ENCODE results near the gene DPY19L1.
"Not testable (repeated sequence)": the region's sequence is repeated elsewhere in the genome, so short reads cannot be mapped to it uniquely, and the experiment has no call there.

DPY19L1 gene

DNA sequence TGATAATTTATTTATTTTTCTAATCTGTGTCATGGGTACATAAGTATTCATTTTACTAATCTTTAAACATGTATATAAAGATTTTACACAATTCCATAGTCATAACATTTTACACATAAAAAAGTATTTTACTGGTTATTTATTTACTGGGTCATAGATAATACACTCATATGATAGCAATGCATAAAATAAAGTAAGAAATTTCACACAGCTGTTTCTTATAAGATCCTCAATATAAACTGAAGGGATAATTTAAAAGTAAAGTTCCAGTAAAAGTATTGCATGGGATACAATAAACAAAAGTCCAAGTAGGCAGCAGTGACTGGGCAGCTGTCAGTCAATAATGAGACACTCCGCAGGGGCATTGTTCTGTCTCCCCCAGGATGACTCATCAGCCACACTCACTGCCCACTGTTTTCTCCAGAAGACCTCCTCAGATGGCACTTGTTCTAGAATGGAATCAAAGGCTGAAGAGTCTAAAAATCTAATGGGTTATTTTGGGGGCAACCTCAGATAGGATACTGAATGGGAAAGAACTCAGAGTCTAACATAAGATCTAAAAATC is 32.7 kb downstream of the DPY19L1 start:
- H3K4me3 ChIP-seq (ENCODE audit: low read depth, low read length) = no peak overlapping the region
- H3K27me3 ChIP-seq (replicated peaks) = no peaks in the 10 kb centered on the region
- TF ChIP-seq, protein P1, sequence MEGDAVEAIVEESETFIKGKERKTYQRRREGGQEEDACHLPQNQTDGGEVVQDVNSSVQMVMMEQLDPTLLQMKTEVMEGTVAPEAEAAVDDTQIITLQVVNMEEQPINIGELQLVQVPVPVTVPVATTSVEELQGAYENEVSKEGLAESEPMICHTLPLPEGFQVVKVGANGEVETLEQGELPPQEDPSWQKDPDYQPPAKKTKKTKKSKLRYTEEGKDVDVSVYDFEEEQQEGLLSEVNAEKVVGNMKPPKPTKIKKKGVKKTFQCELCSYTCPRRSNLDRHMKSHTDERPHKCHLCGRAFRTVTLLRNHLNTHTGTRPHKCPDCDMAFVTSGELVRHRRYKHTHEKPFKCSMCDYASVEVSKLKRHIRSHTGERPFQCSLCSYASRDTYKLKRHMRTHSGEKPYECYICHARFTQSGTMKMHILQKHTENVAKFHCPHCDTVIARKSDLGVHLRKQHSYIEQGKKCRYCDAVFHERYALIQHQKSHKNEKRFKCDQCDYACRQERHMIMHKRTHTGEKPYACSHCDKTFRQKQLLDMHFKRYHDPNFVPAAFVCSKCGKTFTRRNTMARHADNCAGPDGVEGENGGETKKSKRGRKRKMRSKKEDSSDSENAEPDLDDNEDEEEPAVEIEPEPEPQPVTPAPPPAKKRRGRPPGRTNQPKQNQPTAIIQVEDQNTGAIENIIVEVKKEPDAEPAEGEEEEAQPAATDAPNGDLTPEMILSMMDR (IDR thresholded peaks at IDR 0.05; ENCODE audit: low read depth, low read length, missing control alignments) = no peak
- DNase-seq = peak; percentile 36
- no peaks in the 10 kb centered on the region for H3K36me3 ChIP-seq (replicated peaks)
- in situ Hi-C loops (cut with HindIII; ENCODE audit: low pct_ligation_motif_present, low sequenced_read_pairs) = no loop called here
- H3K27ac ChIP-seq = peak overlapping the region; percentile 97

DNA sequence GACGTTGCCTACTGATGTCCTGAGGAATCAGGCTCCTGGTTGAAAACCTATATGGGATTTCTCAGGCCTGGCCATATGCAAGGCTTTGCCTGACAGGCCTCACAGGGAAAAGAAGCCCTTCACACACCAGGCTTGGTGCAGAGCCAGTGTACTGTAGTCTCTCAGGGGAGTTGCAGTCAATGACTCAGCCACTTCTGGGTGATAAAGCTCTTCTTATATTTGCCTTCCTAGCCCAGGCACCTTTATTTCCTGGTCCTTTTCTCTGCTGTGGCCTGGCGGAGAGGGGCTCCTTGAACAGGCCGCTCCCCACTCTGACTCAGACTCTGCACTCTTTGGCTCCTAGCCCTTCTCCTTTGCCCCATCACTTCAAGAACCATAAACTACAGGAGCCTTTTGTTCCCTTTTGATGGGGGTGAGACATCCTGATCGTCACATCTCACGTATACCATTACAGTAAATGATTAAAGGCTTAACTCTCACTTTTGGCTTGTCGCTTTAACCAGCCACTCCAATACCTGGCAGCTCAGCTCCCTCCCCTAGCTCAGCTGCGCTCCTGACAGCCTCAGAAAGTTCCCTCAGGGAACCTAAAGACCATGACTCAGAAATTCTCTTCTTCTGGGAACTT is 33.5 kb downstream of the DPY19L1 start:
- in situ Hi-C loops (cut with HindIII; ENCODE audit: low pct_ligation_motif_present, low sequenced_read_pairs) = no loop called here
- Histone ChIP-seq H3K4me3 (ENCODE audit: low read depth, low read length) (no peak overlapping the region), H3K27ac (peak overlapping the region; percentile 97), H3K36me3 (replicated peaks) (no peaks in the 10 kb centered on the region), H3K27me3 (replicated peaks) (no peaks in the 10 kb centered on the region)
- TF ChIP-seq, protein P1 (IDR thresholded peaks at IDR 0.05; ENCODE audit: low read depth, low read length, missing control alignments) = no peak
- peak; percentile 92 for DNase-seq

DNA sequence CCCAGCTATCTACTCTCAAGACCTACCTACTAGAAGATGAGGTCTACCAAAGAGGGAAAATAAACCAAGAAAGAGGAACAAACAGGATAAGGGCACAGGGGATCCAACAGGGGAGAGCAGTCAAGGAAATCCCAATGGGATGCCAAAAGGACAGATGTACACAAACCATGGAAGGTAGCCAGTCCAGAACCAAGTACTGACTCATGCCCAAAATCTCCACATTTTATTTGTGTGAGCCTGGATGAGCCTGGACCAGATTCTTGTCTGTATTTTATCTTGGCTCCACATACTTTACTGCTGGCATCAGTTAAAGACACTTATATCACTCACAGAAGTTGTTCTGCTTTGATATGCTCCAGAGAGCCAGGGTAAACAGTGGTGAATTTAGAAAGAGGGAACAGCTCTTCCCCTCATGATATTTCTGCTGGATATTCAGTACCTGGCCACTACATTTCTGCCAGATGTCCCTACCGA is 34.1 kb downstream of the DPY19L1 start:
- peak; percentile 79 for DNase-seq
- H3K27ac ChIP-seq = peak overlapping the region; percentile 97
- in situ Hi-C loops (cut with HindIII; ENCODE audit: low pct_ligation_motif_present, low sequenced_read_pairs) = not testable (repeated sequence)

DNA sequence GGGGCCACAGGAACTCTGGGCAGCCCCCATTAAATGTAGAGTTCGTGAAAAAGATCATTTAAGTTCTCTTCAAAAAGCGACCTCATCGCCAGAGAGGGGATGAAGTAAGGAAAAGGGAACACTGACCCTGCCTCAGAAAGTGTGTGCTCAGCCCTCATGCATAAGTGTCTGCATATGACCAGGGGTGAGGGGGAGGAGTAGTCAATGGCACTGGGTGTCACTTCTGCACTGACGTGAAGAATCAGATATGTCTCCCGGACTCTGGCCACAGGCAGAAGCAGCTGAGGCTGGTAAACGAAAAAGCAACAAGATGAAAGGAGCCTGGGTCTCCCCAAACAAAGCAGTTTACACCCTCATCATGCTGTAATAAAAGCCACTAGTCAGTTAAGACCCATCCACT is 39.0 kb downstream of the DPY19L1 start:
- H3K4me3 ChIP-seq (ENCODE audit: low read depth, low read length); H3K27ac ChIP-seq; in situ Hi-C loops (cut with HindIII; ENCODE audit: low pct_ligation_motif_present, low sequenced_read_pairs); H3K27me3 ChIP-seq (replicated peaks); DNase-seq; H3K36me3 ChIP-seq (replicated peaks): not testable (repeated sequence)

More for the DNA sequence above, 34.1 kb downstream of the DPY19L1 start:
- not testable (repeated sequence) for H3K36me3 ChIP-seq (replicated peaks); H3K4me3 ChIP-seq (ENCODE audit: low read depth, low read length); H3K27me3 ChIP-seq (replicated peaks)

DNA sequence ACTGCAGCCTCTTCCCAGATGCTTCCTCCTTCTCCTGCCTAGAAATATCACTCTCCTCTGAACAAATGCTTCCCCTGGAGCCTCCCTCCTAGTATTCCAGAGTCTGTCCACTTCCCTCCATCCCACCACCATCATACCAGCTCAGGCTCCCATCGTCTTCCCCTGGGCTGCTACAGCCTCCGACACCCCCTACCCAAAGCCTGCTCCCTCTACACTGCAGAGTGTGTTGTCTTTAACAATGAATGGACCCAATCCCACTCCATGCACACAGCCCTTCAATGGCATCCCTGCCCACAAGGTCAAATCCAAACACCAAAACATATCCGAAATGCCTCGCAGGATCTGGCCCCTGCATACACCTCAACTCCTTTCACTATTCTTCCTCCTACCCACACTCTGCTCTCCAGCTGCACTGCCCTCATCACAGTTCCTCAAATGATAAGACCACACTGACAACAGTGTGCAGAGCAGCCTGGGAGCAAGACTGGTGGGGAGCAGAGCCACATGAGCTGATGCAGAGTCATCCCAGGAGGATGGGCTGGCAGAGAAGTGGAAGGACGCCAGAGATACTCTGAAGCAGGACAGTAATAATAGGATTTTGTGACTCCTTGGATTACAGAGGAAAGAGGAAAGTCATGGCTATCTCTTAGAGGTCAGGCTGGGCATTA is 40.7 kb downstream of the DPY19L1 start:
- H3K27me3 ChIP-seq (replicated peaks); in situ Hi-C loops (cut with HindIII; ENCODE audit: low pct_ligation_motif_present, low sequenced_read_pairs): not testable (repeated sequence)

DNA sequence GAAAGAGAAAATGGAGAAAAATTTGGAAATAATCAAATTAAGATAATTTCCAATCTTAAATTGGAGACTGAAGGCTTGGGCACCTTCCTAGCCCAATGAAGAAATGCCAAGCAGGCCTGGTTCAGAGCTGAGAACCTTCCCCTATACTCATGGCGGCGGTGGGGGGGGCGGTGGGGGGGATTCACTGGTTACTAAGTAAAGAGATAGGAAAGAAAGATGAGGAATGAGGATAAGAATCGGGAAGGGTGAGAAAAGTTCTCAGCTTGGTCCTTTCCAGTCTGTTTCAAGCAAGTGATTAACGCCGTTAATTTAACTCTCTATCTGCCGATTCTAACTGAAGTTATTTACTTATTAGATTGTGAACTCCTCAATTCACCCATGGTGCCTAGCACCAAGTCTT is 41.5 kb downstream of the DPY19L1 start:
- H3K36me3 ChIP-seq (replicated peaks) = no peaks in the 10 kb centered on the region
- H3K27ac ChIP-seq = no peak overlapping the region
- DNase-seq = no peak
- TF ChIP-seq, protein P1 (IDR thresholded peaks at IDR 0.05; ENCODE audit: low read depth, low read length, missing control alignments) = no peak
- in situ Hi-C loops (cut with HindIII; ENCODE audit: low pct_ligation_motif_present, low sequenced_read_pairs) = no loop called here
- no peaks in the 10 kb centered on the region for H3K27me3 ChIP-seq (replicated peaks)
- no peak overlapping the region for H3K4me3 ChIP-seq (ENCODE audit: low read depth, low read length)

More for the DNA sequence above, 40.7 kb downstream of the DPY19L1 start:
- DNase-seq; H3K27ac ChIP-seq; H3K4me3 ChIP-seq (ENCODE audit: low read depth, low read length); H3K36me3 ChIP-seq (replicated peaks): not testable (repeated sequence)

DNA sequence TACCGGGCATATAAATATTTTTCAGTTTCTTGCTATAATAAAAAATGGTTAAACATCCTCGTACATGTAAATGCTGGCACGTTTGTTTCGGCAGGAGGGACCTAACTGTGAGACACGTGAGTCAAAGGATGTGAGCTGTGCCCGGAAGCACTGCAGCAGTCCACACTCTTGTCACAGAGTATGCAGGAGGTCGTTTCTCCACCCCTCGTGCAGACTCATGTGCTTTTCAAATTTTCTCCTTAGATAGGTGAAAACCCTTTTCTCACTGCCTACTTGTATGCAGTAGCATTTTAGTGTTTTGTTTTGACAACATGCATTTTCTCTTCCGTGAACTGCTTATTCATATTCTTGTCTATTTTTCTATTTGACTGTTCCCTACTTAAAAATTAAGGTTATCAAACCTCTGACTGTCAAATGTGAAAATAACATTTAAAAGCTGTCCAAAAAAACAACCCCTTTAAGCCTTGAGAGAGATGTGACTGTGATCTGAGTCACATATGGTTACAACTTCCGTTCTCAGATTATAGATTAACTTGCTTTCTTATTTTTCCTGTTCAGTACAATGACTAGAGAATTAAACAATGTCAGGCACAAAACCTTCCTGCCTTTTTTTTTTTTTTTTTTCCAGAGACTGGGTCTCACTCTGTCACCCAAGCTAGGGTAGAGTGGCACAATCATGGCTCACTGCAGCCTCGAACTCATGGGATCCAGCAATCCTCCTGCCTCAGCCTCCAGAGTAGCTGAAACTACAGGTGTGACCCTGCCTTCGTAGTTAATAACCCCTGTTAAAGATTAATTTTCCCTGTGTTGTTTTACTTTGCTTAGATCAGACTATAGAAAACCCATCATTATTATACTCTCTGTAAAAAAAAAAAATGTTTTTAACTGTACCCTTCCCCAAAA is 45.1 kb downstream of the DPY19L1 start:
- TF ChIP-seq, protein P1 (IDR thresholded peaks at IDR 0.05; ENCODE audit: low read depth, low read length, missing control alignments) = no peak
- peak overlapping the region; percentile 90 for H3K27ac ChIP-seq
- no peaks in the 10 kb centered on the region for H3K36me3 ChIP-seq (replicated peaks)
- DNase-seq = peak; percentile 71
- in situ Hi-C loops (cut with HindIII; ENCODE audit: low pct_ligation_motif_present, low sequenced_read_pairs) = no loop called here
- no peaks in the 10 kb centered on the region for H3K27me3 ChIP-seq (replicated peaks)
- peak overlapping the region; percentile 31 for H3K4me3 ChIP-seq (ENCODE audit: low read depth, low read length)

DNA sequence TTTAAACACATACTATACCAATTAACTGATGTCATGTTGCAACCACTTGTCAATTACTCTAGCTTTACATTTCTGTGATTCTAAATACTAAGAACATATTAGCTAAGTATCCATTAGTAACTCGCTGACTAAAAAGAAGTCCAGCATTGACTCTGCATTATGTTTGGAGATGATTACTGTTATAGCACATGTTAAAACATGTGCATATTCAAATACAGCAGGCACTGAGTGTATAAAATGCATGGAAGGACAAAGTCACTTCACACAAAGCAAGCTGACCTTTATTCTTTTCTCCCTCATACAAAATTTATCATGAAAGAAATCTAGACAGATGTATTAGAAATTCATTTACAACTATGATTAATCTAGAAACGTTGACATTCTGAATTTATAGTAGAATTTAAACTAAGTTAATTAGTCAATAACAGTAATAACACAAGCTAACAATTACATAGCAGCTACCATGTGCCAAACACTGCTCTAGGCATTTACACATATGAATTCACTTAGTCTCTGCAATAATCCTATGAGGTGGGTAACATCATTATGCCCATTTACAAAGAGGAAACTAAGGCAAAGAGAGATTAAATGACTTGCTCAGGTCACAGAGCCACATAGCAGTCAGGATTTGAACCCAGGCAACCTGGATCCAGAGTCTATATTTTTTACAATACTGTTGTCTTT is 48.7 kb downstream of the DPY19L1 start:
- H3K27me3 ChIP-seq (replicated peaks); DNase-seq; H3K36me3 ChIP-seq (replicated peaks); in situ Hi-C loops (cut with HindIII; ENCODE audit: low pct_ligation_motif_present, low sequenced_read_pairs); H3K4me3 ChIP-seq (ENCODE audit: low read depth, low read length); H3K27ac ChIP-seq: not testable (repeated sequence)

DNA sequence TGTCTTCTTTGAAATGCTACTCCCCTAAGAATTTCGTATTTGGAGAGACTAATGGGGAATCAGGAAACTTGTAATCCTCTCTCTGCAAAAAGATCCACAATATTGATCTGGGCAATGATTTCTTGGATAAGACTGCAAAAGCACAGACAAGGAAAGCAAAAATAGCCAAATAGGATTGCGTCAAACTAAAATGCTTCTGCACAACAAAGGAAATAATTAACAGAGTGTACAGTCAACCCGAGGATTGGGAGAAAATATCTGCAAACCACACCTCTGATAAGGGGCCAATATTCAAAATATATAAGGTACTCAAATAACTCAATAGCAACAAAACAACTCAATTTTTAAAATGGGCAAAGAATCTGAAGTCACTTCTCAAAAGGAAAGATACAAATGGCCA is 52.1 kb downstream of the DPY19L1 start:
- in situ Hi-C loops (cut with HindIII; ENCODE audit: low pct_ligation_motif_present, low sequenced_read_pairs); H3K27ac ChIP-seq; H3K36me3 ChIP-seq (replicated peaks); DNase-seq; H3K4me3 ChIP-seq (ENCODE audit: low read depth, low read length); H3K27me3 ChIP-seq (replicated peaks): not testable (repeated sequence)
